Activated CD4-positive, alpha-beta T cell treated with anti-CD3 and anti-CD28 coated beads, Interleukin-2, amount 10 ng/mL, durations not matched to agents 7 days and 5 days (primary cell): ENCODE results near the gene EPGN. TPM values are rescaled to one million over a fixed set of nuclear protein-coding genes. Genes with fewer than 3 reads are reported as not detected.
A peak's percentile ranks its signal among the peaks of the same experiment; 100 is the strongest.

Experiments
- CTCF ChIA-PET: fragments of 350-600 bp; sonication (Branson Sonifier 250); formaldehyde crosslinking; loops from one replicate; lab custom pipeline; 2021; ENCODE audit warnings: antibody characterized with exemption; lab: Charles Lee
- POLR2A ChIA-PET: fragments of 350-600 bp; sonication (Branson Sonifier 250); formaldehyde crosslinking; loops from one replicate; lab custom pipeline; 2021; ENCODE audit warnings: antibody characterized with exemption; lab: Charles Lee
- DNase-seq: peaks from one replicate; pipeline ENCODE4 v3.0.0-alpha.2; 2020
- H3K27ac Mint-ChIP-seq: one replicate; pipeline ENCODE4 v1.8.0; 2021; ENCODE audit warnings: mild to moderate bottlenecking, moderate library complexity, mixed read lengths
- H3K27me3 Mint-ChIP-seq: one replicate; pipeline ENCODE4 v1.8.0; 2021; ENCODE audit warnings: mixed read lengths
- H3K36me3 Mint-ChIP-seq: one replicate; pipeline ENCODE4 v1.8.0; 2021; ENCODE audit warnings: low read depth, mixed read lengths
- H3K4me1 Mint-ChIP-seq: one replicate; pipeline ENCODE4 v1.8.0; 2021; ENCODE audit warnings: mixed read lengths
- H3K4me3 Mint-ChIP-seq: one replicate; pipeline ENCODE4 v1.8.0; 2021; ENCODE audit warnings: mild to moderate bottlenecking, moderate library complexity, mixed read lengths
- H3K9me3 Mint-ChIP-seq: one replicate; pipeline ENCODE4 v1.8.0; 2021; ENCODE audit warnings: mixed read lengths
- total RNA-seq, 2 experiments: library from RNA; stranded (reverse); gene quantifications; one replicate each; pipeline ENCODE4 v1.2.3, GENCODE V29; 2021

The EPGN gene
- total RNA-seq, 2 experiments from 2014 or later, result 0.23 to 0.67 TPM

DNA sequence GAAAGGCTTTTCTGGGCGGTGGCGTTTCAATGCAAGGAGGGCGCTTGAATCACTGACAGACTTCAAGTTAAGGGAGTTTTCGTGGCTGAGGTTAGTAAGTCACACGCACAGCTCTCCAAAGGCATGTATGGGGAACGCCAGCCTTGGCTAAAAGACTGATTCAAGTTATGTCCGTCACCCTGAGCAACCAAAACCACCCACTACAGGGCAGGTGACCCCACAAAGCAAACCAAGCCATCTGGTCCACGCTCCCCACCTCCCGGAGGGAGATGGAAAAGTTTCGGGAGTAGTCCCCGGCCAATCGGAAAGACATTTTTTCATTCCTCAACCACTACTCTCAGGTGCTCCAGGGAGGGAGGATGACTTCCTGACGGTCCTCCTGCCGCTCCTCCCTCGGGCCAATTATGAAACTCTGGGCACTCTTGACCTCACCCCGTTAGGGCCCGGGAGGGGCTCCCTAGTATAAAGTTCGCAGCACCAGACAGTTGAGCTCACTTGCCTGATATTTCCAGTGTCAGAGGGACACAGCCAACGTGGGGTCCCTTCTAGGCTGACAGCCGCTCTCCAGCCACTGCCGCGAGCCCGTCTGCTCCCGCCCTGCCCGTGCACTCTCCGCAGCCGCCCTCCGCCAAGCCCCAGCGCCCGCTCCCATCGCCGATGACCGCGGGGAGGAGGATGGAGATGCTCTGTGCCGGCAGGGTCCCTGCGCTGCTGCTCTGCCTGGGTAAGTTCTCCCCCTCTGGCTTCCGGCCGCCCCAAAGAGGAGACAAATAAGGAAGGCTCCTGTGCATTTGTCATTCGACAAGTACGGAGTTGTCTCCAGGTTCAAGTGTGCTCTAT, 56.6 kb downstream of the EPGN start, which contains the start of gene EREG:
TSS of gene EREG (plus strand) at position 494 of the 840 bp plus-strand sequence. CDS start at position 658, 164 bp downstream.
- CTCF ChIA-PET, result no interaction called here
- Mint-ChIP-seq H3K4me1 (peaks cover 16% of the 10 kb centered on the region), H3K27me3 (peaks cover 35% of the 10 kb centered on the region), H3K36me3 (no peaks in the 10 kb centered on the region), H3K4me3 (peak within 1 kb of the TSS; percentile 41), H3K9me3 (no peaks in the 10 kb centered on the region), H3K27ac (no peak within 1 kb of the TSS)
- DNase-seq, result peak; percentile 33
- POLR2A ChIA-PET, result no interaction called here

DNA sequence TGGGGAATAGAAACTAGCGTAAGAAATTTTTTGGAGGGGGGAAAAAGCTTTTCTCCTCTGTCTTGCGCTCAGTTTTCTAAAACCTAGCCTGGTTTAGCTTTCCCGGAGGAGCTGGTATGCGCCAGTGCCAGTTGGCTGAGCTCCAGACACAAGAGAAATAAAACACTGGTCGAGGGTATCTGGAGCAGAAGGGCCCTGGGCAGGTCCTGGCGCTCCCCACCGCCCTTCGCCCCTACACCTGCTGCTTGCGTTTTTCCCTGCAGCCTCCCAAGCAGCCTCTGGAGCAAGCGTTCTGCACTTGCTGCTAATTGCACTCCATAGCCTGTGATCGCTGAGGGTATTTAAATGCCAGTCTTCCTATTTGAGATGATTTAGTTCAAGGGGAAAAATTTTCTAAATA, 57.5 kb downstream of the EPGN start:
- H3K27me3 Mint-ChIP-seq, result peaks cover 35% of the 10 kb centered on the region
- H3K9me3 Mint-ChIP-seq, result no peaks in the 10 kb centered on the region
- peaks cover 16% of the 10 kb centered on the region for H3K4me1 Mint-ChIP-seq
- H3K36me3 Mint-ChIP-seq, result no peaks in the 10 kb centered on the region
- DNase-seq, result no peak
- no peak overlapping the region for H3K4me3 Mint-ChIP-seq
- no peak overlapping the region for H3K27ac Mint-ChIP-seq
- POLR2A ChIA-PET, result no interaction called here
- CTCF ChIA-PET, result no interaction called here

Other genes starting within 250 kb of the EPGN start
- gene CXCL2, start 209.3 kb upstream of the EPGN start, total RNA-seq, result under 1 TPM in 1 of 2 experiments, not detected in 1; 0.22 TPM
- 1 to 10 TPM; 7.9 to 8.9 TPM for gene MTHFD2L, start 150.4 kb upstream of the EPGN start, total RNA-seq
- gene EREG, start 56.7 kb downstream of the EPGN start, total RNA-seq, result not detected
- gene AREG, start 136.7 kb downstream of the EPGN start, total RNA-seq, result under 1 TPM in 1 of 2 experiments, not detected in 1; 0.37 TPM